Measurements from ENCODE around the gene EPHB1. TPM values are rescaled to one million over a fixed set of nuclear protein-coding genes. Genes with fewer than 3 reads are reported as not detected.

The EPHB1 gene
- total RNA-seq: 1 to 10 TPM in 3 of 4 donors, under 1 TPM in 1; 1.00 to 8.9 (median 4.5) TPM

GRCh38 chr3:134794950-134795745 is at the start of gene EPHB1:
EPHB1 (plus strand) TSS chr3:134795260.
- ATAC-seq: peak; percentile 89
- no peaks in the 10 kb centered on the region for H3K9me3 ChIP-seq
- H3K27me3 ChIP-seq: no peaks in the 10 kb centered on the region
- H3K4me3 ChIP-seq: peak within 1 kb of the TSS; percentile 63 to 77 (median 72)
- H3K36me3 ChIP-seq: no peaks in the 10 kb centered on the region
- intact Hi-C loops (cut with DNase I; ENCODE audit: low total_unique reads) (loop anchor here (1.0 to 10.0 kb wide), 5 partner anchors 100 to 1100 kb away; no protein-coding TSS in a partner anchor), in situ Hi-C loops (cut with MboI; ENCODE audit: low sequenced_read_pairs in 4 of 4) (loop anchor here (10.0 to 25.0 kb wide), 6 partner anchors 450 to 1242 kb away; no protein-coding TSS in a partner anchor)
- peak; percentile 84 to 93 for DNase-seq
- H3K4me1 ChIP-seq: peaks cover 15 to 32% of the 10 kb centered on the region in 2 donors
- H3K27ac ChIP-seq: peak within 1 kb of the TSS; percentile 72 to 86 (median 74)
- TF ChIP-seq POLR2A (IDR thresholded peaks at IDR 0.05) (peak; percentile 59 to 86), CTCF (IDR thresholded peaks at IDR 0.05 in 4 of 5, conservative IDR thresholded peaks at IDR 0.05 in 1 of 5) (peak; percentile 92 to 97 (median 94))

- no peak for ATAC-seq
- Histone ChIP-seq H3K4me3 (no peak overlapping the region), H3K27ac (no peak overlapping the region), H3K4me1 (peaks cover 8 to 17% of the 10 kb centered on the region in 2 donors), H3K36me3 (no peaks in the 10 kb centered on the region), H3K27me3 (no peaks in the 10 kb centered on the region), H3K9me3 (no peaks in the 10 kb centered on the region)
- no peak for DNase-seq
- intact Hi-C loops (cut with DNase I; ENCODE audit: low total_unique reads): no loop called here
- in situ Hi-C loops (cut with MboI; ENCODE audit: low sequenced_read_pairs in 4 of 4): loop anchor here in 1 of 4 donors (10.0 kb wide), 1 partner anchor 114 kb away; no protein-coding TSS in a partner anchor
- TF ChIP-seq CTCF (IDR thresholded peaks at IDR 0.05 in 4 of 5, conservative IDR thresholded peaks at IDR 0.05 in 1 of 5): no peak
- no peak for TF ChIP-seq POLR2A (IDR thresholded peaks at IDR 0.05)
Measured at GRCh38 chr3:134748698-134749097, 46.4 kb upstream of the EPHB1 start.

- DNase-seq (no peak), ATAC-seq (no peak)
- Histone ChIP-seq H3K4me3 (no peak overlapping the region), H3K36me3 (no peaks in the 10 kb centered on the region), H3K27me3 (no peaks in the 10 kb centered on the region), H3K27ac (no peak overlapping the region), H3K4me1 (peaks cover 8 to 18% of the 10 kb centered on the region in 2 donors), H3K9me3 (no peaks in the 10 kb centered on the region)
- in situ Hi-C loops (cut with MboI; ENCODE audit: low sequenced_read_pairs in 4 of 4) (loop anchor here in 1 of 4 donors (10.0 kb wide), 1 partner anchor 114 kb away; no protein-coding TSS in a partner anchor), intact Hi-C loops (cut with DNase I; ENCODE audit: low total_unique reads) (no loop called here)
- TF ChIP-seq CTCF (IDR thresholded peaks at IDR 0.05 in 4 of 5, conservative IDR thresholded peaks at IDR 0.05 in 1 of 5) (no peak), POLR2A (IDR thresholded peaks at IDR 0.05) (no peak)
Measured at GRCh38 chr3:134749174-134749573, 45.9 kb upstream of the EPHB1 start.

- DNase-seq: no peak
Measured at GRCh38 chr3:134749802-134750553, 45.1 kb upstream of the EPHB1 start.

More at GRCh38 chr3:134749802-134750553, 45.1 kb upstream of the EPHB1 start:
- no peaks in the 10 kb centered on the region for H3K9me3 ChIP-seq
- no peak overlapping the region for H3K4me3 ChIP-seq
- H3K4me1 ChIP-seq: peaks cover 12 to 18% of the 10 kb centered on the region in 2 donors
- H3K27ac ChIP-seq: no peak overlapping the region
- intact Hi-C loops (cut with DNase I; ENCODE audit: low total_unique reads) (loop anchor here (10.0 kb wide), 1 partner anchor 55 kb away; no protein-coding TSS in a partner anchor), in situ Hi-C loops (cut with MboI; ENCODE audit: low sequenced_read_pairs in 4 of 4) (loop anchor here in 2 of 4 donors (10.0 kb wide), 3 partner anchors 115 to 155 kb away; no protein-coding TSS in a partner anchor)
- no peak for ATAC-seq
- no peak for TF ChIP-seq CTCF (IDR thresholded peaks at IDR 0.05 in 4 of 5, conservative IDR thresholded peaks at IDR 0.05 in 1 of 5)
- no peak for TF ChIP-seq POLR2A (IDR thresholded peaks at IDR 0.05)
- H3K36me3 ChIP-seq: no peaks in the 10 kb centered on the region
- no peaks in the 10 kb centered on the region for H3K27me3 ChIP-seq
